Nephron progenitor cell (in vitro differentiated cells): Measurements from ENCODE around the gene NUP133.

Experiments
- DNase-seq: peaks from one replicate; pipeline ENCODE4 v3.0.0; 2021
- H3K27ac Mint-ChIP-seq: 2 replicates; pipeline ENCODE4 v1.8.0; 2021; ENCODE audit warnings: mild to moderate bottlenecking, moderate library complexity, mixed read lengths
- H3K27me3 Mint-ChIP-seq: 2 replicates; pipeline ENCODE4 v1.8.0; 2021; ENCODE audit warnings: mild to moderate bottlenecking, low read depth, mixed read lengths; ENCODE audit not compliant: poor library complexity
- H3K36me3 Mint-ChIP-seq: 2 replicates; pipeline ENCODE4 v1.8.0; 2021; ENCODE audit warnings: low read depth, mixed read lengths
- H3K4me1 Mint-ChIP-seq: 2 replicates; pipeline ENCODE4 v1.8.0; 2021; ENCODE audit warnings: mixed read lengths
- H3K4me3 Mint-ChIP-seq: 2 replicates; pipeline ENCODE4 v1.8.0; 2021; ENCODE audit warnings: mild to moderate bottlenecking, moderate library complexity, mixed read lengths
- H3K9me3 Mint-ChIP-seq: 2 replicates; pipeline ENCODE4 v1.8.0; 2021; ENCODE audit warnings: mild to moderate bottlenecking, moderate library complexity, mixed read lengths
- CTCF ChIP-seq: fragments of 200-600 bp; sonication (generic); IDR thresholded peaks from 2 replicates; pipeline ENCODE4 v1.5.0; 2021; ENCODE audit warnings: antibody characterized with exemption

Gene NUP133

GRCh38 chr1:229433364-229434004, 74.7 kb downstream of the NUP133 start:
- Mint-ChIP-seq H3K4me3 (no peak overlapping the region), H3K36me3 (peaks cover 5% of the 10 kb centered on the region), H3K27ac (no peak overlapping the region), H3K27me3 (peaks cover 94% of the 10 kb centered on the region), H3K9me3 (peaks cover 6% of the 10 kb centered on the region), H3K4me1 (peaks cover 24% of the 10 kb centered on the region)
- no peak for TF ChIP-seq CTCF
- no peak for DNase-seq

- Mint-ChIP-seq H3K27ac (no peak overlapping the region), H3K4me3 (no peak overlapping the region), H3K36me3 (no peaks in the 10 kb centered on the region), H3K4me1 (peaks cover 24% of the 10 kb centered on the region), H3K27me3 (peaks cover 96% of the 10 kb centered on the region), H3K9me3 (peaks cover 6% of the 10 kb centered on the region)
- TF ChIP-seq CTCF: no peak
- DNase-seq: no peak
Observed at GRCh38 chr1:229432905-229433304, 75.2 kb downstream of the NUP133 start.

- no peak for DNase-seq
- Mint-ChIP-seq H3K4me1 (peaks cover 24% of the 10 kb centered on the region), H3K27me3 (peaks cover 96% of the 10 kb centered on the region), H3K9me3 (peaks cover 6% of the 10 kb centered on the region), H3K27ac (no peak overlapping the region), H3K36me3 (no peaks in the 10 kb centered on the region), H3K4me3 (no peak overlapping the region)
- no peak for TF ChIP-seq CTCF
Observed at GRCh38 chr1:229432116-229432461, 76.1 kb downstream of the NUP133 start.

GRCh38 chr1:229431284-229432115, 76.6 kb downstream of the NUP133 start:
- Mint-ChIP-seq H3K9me3 (peaks cover 6% of the 10 kb centered on the region), H3K27me3 (peaks cover 95% of the 10 kb centered on the region), H3K4me1 (peaks cover 21% of the 10 kb centered on the region), H3K36me3 (no peaks in the 10 kb centered on the region), H3K27ac (no peak overlapping the region), H3K4me3 (peak overlapping the region; percentile 61)
- no peak for TF ChIP-seq CTCF
- DNase-seq: no peak

- no peaks in the 10 kb centered on the region for H3K36me3 Mint-ChIP-seq
- H3K27ac Mint-ChIP-seq: no peak overlapping the region
- peak overlapping the region; percentile 61 for H3K4me3 Mint-ChIP-seq
Observed at GRCh38 chr1:229430761-229431283, 77.3 kb downstream of the NUP133 start.

More at GRCh38 chr1:229430761-229431283, 77.3 kb downstream of the NUP133 start:
- no peak for TF ChIP-seq CTCF
- Mint-ChIP-seq H3K9me3 (peaks cover 6% of the 10 kb centered on the region), H3K4me1 (peaks cover 14% of the 10 kb centered on the region), H3K27me3 (peaks cover 95% of the 10 kb centered on the region)
- peak; percentile 93 for DNase-seq
